Stimulated activated CD4-positive, alpha-beta T cell treated with anti-CD3 and anti-CD28 coated beads, Interleukin-4, amount 100 ng/mL, for 1 hour (primary cell): ENCODE measurements around the gene ATF7.
"Not testable (repeated sequence)": the region's sequence is repeated elsewhere in the genome, so short reads cannot be mapped to it uniquely, and the experiment has no call there.

Experiments used
- DNase-seq: peaks from one replicate; pipeline ENCODE4 v3.0.0-alpha.2; 2020

The ATF7 gene

GRCh38 chr12:53499266-53500141 lies 126.7 kb downstream of the ATF7 start, which contains the start of gene MAP3K12:
Gene MAP3K12, minus strand, starts transcription at chr12:53499458. Its CDS starts 12,067 bp downstream, at chr12:53487391.
- peak; percentile 65 for DNase-seq

DNA sequence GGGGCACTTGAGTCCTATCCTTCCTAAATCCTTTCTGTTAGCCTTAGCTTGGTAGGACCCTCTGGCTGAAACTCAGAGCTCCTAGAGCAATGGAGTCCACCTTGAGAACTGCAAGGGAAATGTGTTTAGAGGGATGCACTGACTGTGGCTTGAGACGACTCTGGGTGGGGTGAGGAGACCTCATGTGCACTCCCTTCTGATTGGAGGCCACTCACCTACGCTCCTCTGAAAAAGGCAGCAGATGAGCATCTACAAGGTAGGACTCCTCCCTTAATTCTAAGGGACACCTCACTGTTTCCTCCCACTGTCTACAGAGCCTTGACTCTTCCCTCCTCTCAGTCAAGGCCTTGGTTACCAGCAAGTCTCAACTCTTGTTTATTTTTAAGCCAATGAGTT lies 127.9 kb downstream of the ATF7 start:
- DNase-seq, result no peak

- no peak for DNase-seq
Measured at GRCh38 chr12:53497461-53497860, 128.7 kb downstream of the ATF7 start.

- DNase-seq, result no peak
Measured at GRCh38 chr12:53496752-53497032, 129.5 kb downstream of the ATF7 start.

- DNase-seq, result no peak
Measured at GRCh38 chr12:53495903-53496751, 130.1 kb downstream of the ATF7 start.

- DNase-seq, result no peak
Measured at GRCh38 chr12:53493610-53494391, 132.4 kb downstream of the ATF7 start.

GRCh38 chr12:53492830-53493609 lies 133.2 kb downstream of the ATF7 start:
- DNase-seq, result peak; percentile 86

DNA sequence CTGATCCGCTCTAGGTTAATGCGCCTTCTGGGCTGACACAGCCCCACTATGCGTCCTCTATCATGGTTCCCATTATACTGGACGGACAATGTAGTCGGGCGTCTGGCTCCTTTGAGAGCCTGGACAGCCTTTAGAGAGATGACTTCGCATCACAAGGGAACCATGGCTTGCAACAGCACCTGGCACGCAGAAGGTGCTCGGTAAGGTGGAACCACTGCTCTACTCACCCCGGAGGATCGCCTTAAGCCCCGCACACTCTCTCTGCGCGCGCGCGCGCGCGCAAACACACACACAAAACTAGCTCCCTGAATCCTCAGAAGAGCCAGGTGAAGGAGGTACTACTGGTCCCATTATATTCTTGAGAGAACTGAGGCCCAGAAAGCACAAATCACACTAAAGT lies 134.0 kb downstream of the ATF7 start:
- DNase-seq, result no peak

DNA sequence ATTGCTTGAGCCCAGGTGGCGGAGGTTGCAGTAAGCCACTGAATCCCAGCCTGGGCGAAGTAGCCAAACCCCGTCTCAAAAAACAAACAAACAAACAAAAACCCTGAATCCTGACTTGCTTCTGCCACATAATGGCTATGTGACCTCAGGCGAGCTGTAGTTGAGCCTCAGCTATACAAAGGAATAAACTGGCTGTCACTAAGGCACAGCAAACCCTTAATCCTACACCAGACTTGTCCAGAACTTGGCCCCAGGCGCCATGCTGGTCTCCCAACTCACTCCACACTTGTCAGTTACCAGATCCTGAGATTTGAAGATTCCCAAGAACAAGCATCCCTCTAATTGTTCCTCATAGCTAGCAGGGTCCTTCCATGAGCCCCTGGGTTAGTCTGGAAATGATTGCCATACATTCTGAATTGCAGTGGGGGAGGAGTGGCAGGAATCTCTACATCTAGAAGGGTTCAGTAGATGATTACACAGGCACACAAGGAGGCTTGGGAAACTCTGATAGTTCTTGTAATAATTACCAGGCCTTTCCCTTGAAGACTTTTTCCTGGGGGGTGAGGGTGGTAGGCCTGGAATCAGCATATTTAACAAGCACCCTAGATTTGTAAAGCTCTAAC lies 136.8 kb downstream of the ATF7 start:
- DNase-seq, result no peak

DNA sequence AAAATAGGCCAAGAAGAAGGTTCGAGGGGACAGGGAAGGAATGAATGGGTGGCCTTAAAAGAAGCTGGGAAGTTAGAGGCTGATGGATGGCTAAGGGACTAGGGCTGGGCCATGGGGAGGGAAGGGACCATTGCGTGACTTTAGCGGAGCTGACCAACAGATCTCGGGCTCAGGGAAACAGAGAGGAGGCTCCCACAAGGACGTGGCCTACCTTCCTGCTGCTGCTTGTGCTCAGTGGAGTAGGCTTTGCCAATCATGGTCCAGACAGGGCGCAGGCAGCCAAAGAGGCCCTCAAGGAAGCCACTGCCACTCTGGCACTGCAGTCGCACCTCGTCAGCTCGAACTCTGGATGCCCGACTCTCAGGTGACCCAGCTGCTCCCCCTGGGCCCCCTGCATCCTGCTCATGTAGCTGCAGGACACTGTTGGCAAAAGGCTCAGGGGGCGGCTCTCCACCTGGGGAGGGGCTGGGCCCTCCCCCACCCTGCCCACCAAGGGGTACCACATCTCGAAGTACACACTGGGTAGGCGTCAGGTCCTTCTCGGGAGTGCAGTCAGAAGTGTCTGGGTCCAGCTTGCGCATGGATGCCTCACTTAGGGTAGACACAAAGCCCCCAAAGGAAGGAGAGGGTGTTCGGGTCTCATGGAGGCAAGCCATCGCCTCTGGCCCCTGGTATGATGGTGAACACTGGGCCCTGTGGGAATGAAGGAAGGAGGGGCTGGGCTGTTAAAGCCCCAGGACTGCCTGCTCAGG lies 139.3 kb downstream of the ATF7 start:
- DNase-seq, result no peak

DNA sequence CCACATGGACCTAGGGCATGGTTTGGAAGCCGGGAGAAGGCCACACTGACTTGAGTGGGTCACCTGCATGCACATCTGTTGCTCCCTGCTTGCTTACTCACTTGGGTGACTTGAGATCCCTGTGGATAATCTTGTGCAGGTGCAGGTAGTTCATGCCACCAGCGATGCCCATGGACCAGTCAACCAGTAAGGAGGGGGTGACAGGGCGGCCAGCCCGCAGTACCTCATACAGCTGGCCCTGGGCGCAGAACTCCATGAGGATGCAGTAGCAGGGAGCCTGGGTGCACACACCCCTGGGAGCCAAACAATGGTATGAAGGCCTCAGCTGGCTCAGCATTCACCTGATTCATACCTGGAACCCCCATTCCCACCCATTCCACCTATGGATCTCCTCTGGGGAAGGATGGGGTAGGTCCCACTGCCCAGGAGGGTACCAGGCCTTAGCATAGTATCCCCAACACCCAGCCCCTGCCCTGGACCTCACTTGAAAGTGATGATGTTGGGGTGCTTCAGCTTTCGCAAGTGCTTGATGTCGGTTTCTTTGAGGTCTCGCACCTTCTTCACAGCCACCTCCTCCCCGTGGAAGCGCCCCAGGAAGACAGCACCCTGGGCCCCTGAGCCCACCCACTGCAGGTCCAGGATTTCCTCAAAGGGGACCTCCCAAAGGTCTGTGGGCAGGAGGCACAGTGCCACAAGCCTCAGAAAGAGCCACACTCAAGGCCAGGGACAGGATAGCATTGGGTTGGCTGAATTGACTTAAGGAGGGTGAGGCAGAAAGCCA lies 140.0 kb downstream of the ATF7 start:
- DNase-seq, result no peak

DNA sequence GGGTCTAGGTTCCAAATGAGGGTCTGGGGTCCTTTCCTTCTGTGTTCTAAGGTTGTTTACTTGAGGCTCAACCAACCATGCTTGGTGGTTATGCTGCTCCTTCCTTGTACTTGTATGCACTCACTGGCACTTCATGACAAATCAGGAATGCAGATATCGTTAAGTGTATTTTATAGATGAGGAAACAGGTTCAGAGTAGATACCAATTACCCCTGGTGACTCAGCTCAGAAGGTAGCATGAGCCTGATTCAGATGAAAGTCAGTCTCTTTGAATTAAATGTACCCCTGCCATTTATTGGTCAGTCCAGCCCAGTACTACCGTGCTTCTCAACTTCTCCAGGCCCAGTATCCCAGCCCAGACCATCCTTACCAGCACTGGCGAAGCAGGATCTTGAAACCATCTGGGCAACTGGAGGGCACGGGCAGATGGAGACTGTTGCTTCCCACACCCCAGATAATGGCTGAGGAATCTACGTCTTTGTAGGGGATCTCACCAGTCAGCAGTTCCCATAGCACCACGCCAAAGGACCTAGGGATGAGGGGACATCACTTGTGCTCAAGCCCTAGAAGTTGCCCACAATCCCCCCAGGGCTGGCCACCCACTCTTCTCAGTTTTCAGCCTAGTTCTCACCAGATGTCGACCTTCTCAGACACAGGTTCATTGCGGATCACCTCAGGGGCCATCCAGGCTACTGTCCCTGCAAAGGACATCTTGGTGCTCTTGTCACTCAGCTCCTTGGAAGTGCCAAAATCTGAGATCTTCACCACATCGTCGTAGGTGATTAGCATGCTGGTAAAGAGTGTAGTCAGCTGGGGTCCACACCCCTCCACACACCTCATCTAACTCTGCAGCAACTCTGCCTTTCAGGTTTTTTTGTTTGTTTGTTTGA lies 141.3 kb downstream of the ATF7 start:
- DNase-seq, result no peak

DNA sequence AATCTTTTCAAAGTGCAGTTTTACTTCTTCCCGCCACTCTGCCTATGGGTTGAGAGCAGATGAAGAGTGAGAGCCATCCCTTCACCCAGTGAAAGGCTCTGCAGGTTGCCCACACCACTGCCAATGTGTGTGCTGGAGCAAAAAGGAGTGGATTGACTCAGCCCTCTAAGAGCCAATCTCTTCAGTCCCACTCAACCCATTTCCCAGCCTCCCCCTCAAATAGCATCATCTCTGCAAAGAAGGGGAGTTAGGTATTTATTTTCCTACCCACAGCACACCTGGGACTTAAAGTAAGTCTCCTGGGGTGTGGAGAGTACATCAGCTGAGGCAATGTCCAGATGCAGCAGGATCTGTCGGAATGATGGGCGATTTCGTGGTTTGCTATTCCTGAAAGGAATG lies 142.2 kb downstream of the ATF7 start:
- DNase-seq, result no peak

DNA sequence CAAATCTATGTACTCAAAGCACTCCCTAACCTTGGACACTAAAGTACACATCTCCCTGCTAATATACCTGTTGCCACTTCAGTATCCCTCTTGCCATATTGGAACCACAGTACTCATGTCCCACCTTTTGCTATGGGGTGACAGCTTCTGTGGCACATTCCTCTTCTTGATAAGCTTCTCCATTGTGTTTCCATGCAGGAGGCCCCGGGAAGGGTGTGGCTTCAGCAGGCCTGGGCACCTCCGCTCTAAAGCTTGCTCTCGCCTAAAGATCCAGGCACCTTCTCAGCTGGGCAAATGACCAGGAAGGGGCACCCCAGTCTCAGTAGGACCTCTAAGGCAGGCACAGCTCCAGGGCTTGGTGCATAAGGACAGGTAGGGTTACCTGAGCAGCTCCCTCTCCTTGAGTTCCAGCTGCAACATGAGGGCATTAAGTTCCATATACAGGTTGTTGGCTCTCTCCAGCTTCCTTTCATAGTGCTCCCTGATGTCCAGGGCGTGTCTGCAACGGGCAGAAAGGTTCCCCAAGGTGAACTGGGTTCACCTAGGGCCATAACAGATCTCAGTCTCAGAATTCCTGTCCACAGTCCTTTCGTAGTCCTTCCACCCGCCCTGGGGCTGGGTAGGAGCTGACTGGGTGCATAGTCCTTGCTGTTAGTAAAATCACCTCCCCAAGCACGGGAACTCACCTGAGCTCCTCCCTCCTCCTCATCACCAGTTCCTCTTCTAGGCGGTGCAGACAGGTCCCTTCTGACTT lies 142.8 kb downstream of the ATF7 start:
- DNase-seq, result no peak

DNA sequence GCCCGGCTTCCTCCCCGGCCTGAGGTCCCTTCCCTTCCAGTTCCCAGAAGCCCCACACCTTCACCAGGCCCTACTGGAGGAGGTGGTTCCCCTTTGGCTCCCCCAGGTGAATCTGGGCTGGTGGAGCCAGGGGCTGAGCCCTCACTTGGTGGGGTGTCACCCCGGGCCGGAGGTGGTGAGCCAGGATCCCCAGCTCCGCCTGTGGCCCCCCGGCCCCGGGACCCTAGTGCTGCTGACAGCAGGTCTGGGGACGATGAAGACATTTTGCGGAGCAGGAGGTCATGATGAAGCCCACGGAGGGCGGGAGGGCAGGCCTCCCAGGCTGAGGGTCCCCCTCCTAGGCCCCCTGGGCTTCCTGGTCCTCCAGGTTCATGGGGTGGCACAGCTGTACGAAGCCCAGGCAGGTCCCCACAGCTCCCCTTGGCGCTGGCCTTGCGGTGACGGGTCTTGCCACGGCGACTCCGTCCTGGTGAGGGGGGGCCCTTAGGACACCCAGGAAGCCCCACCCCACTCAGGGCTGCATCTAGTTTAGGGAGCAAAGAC lies 143.5 kb downstream of the ATF7 start:
- no peak for DNase-seq

DNA sequence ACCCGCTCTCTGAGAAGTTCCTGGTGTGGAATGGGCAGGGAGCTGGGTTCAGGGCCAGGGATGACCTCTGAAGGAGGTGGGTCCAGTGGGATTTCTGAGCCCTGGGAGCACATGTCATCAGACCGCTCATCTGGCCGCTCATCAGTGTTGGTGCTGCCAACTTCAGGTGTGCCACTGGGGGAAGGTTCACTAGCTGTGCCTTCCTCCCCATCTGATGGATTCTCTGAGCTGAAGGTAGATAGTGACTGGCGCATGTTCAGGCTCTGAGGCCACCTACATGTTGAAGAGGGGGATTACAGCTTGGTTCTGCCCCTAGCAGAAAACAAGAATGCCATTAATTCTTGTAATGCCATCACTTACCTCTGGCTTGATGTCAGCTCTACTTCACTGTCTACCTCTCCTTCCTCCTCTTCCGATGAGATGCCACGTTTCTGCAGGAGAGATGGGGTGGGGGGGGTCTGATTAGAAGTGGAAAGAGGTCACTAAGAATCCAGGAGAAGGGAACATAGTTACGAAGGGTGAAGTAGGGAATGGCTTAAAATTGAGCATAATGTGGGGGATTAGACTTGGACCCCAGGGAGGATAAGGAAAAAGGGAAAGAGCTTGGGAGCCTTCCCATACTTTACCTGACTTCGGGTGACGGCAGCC lies 144.1 kb downstream of the ATF7 start:
- DNase-seq, result no peak

- not testable (repeated sequence) for DNase-seq
Measured at GRCh38 chr12:53481458-53481857, 144.7 kb downstream of the ATF7 start.
